Mesangial cell (primary cell): Measurements from ENCODE around the gene MIPEP. TPM values are rescaled to one million over a fixed set of nuclear protein-coding genes. Genes with fewer than 3 reads are reported as not detected.

ENCODE experiments used
- total RNA-seq: library from RNA; depleted of rRNA; stranded (reverse); fragments of >200 nt; gene quantifications from 2 replicates; pipeline ENCODE4 v1.2.3, GENCODE V29; 2015

MIPEP gene
- total RNA-seq, result 16.1 and 18.4 TPM in 2 replicates

DNA sequence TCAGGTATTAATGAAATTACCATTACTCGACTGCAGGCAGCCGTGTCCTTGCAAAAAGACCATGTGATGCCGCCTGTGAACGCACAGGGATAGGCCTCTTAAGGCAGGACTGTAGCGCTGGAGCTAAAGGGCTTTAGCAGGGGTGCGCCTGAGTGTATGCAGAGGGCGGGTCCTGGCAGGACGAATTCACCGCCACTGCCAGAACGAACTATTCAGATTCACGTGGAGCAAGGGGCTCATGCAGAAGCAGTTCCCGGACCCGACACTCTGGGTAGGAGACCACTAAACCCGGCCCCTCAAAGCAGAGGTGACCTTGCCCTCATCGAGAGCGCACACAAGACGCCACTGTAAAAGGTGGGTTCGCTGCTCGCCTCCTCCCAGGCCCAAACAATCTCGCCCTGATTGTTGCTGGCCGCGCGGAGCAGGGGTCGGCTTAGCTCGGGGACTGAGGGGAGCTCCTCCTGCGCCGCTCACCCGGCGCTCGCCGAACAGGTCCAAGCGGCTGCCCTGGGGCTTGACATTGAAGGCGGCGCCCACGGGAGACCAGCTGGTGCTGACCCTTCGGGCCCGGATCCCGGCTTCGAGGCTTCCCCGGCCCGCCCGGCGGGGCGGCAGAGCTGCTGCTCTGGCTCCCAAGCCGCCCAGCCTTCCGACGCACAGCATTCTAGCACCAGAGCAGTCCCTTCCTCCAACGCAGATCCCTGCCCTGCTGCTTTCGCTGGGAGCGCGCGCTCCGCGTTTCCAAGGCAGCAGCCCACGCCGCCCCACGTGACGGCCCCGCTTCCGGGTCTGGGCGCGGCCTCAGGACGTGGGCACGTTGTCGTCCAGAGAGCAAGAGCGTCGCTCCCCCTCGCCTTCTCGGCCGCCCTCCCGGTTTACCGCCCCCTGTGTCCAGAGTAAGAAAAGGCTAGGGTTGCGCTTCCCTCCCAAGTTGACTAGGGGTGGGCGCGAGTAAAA, at the start of gene MIPEP:
Gene MIPEP (minus strand): TSS at position 743 of the 957 bp plus-strand sequence. CDS start 80 bp downstream, at position 663.

DNA sequence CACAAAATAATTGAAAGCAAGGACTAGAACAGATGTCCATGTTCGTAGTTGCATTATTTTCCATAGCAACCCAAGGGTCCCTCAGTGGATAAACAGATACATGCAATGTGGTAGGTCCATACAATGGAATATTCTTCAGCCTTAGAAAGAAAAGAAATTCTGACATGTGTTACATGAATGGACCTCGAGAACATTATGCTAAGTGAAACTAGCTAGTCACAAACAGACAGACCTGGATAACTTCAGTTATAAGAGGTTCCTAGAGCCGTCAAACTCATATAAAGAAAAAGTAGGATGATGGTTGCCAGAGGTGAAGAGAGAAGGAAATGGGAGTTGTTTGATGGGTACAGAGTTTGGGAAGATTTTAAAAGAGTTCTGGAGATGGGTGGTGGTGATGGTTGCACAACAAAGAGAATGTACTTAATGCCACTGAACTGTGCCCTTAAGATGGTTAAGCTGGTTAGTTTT, 8.3 kb upstream of the MIPEP start, which contains the start of gene C1QTNF9B:
Gene C1QTNF9B (minus strand): TSS at position 51 of the 468 bp plus-strand sequence.

Other genes with a start within 250 kb of the MIPEP start
- 0.38 TPM in 1 of 2 replicates, not detected in the other for gene C1QTNF9B, start 8.1 kb upstream of the MIPEP start, total RNA-seq